ENCODE data around the gene BLM.
"Not testable (repeated sequence)": the region's sequence is repeated elsewhere in the genome, so short reads cannot be mapped to it uniquely, and the experiment has no call there.

The BLM gene

GRCh38 chr15:90685591-90686434, 31.3 kb upstream of the BLM start:
- TF ChIP-seq, protein P1, sequence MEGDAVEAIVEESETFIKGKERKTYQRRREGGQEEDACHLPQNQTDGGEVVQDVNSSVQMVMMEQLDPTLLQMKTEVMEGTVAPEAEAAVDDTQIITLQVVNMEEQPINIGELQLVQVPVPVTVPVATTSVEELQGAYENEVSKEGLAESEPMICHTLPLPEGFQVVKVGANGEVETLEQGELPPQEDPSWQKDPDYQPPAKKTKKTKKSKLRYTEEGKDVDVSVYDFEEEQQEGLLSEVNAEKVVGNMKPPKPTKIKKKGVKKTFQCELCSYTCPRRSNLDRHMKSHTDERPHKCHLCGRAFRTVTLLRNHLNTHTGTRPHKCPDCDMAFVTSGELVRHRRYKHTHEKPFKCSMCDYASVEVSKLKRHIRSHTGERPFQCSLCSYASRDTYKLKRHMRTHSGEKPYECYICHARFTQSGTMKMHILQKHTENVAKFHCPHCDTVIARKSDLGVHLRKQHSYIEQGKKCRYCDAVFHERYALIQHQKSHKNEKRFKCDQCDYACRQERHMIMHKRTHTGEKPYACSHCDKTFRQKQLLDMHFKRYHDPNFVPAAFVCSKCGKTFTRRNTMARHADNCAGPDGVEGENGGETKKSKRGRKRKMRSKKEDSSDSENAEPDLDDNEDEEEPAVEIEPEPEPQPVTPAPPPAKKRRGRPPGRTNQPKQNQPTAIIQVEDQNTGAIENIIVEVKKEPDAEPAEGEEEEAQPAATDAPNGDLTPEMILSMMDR (conservative IDR thresholded peaks at IDR 0.05; ENCODE audit: control insufficient read depth, insufficient read depth, low read depth, low read length): no peak
- no peak overlapping the region for H3K4me3 ChIP-seq (ENCODE audit: control insufficient read depth, low read depth, low read length)
- no peak for DNase-seq (ENCODE audit: low read depth)

DNA sequence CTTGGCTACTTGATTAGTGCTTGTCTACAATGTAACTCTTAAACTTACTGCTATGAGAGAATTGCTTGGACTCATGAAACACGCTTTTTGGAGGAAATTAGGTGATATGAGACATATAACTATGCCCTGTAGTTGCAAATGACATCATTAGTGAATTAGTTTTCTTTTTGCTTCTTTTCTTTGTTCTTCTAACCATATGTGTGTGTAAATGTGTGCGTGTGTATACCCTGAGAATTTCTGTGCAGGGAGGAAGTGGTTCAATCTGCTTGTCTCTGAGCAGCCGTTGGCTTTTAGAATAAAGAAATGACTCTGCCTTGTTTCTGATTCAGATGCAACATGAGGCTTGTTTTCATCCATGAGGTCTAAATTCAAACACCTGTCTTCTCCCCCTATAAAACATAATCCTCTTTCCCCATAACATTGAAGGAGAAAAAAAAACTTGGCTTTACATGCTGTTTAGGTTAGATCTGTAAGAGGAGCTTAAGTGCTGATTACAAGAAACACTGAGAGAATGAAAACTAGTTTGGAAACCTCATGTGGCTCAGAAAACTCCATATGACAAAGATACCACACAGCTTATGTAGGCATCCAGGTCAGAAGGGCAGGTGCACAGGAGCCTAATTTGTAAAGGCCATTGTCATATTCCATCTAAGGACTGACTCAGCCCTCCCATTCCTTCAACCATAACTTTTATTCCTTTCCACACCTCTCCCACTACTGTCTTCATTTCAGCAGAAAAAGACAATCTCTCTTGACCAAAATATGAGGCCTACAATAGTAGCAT, 30.5 kb upstream of the BLM start:
- no peak overlapping the region for H3K4me3 ChIP-seq (ENCODE audit: control insufficient read depth, low read depth, low read length)
- no peak for DNase-seq (ENCODE audit: low read depth)
- TF ChIP-seq, protein P1 (conservative IDR thresholded peaks at IDR 0.05; ENCODE audit: control insufficient read depth, insufficient read depth, low read depth, low read length): no peak

DNA sequence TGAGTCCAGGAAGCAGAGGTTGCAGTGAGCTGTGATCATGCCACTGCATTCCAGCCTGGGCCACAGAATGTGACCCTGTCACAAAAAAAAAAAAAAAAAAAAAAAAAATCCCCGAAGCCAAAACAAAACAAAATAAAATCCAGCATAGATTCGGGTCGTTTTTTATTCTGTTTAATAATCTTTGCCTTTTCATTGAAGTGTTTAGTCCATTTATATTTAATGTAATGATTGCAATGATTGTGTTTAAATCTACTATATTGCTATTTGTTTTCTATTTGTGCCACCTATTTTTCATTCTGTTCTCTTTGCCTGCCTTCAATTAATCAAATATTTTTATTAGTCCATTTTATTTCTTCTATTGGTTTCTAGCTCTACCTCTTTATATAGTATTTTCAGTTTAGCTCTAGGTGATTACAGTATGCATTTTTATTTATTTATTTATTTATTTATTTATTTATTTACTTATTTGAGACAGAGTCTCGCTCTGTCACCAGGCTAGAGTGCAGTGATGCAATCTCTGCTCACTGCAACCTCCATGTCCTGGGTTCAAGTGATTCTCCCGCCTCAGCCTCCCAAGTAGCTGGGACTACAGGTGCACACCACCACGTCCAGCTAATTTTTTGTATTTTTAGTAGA, 27.7 kb upstream of the BLM start:
- DNase-seq (ENCODE audit: low read depth); H3K4me3 ChIP-seq (ENCODE audit: control insufficient read depth, low read depth, low read length): not testable (repeated sequence)

DNA sequence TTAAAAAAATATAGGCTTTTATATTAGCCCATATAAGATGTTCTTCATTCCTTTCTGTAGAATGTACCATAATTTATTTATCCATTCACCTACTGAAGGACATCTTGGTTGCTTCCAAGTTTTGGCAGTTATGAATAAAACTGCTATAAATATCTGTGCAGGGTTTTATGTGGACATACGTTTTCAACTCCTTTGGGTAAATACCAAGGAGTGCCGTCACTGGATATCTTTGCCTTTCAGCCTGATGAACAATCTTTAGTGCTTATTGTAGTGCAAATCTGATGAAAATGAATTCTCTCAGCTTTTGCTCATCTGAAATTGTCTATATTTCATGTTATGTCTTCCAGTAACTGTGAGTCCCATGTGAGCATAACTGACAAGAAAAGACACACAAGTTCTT, 26.6 kb upstream of the BLM start:
- no peak overlapping the region for H3K4me3 ChIP-seq (ENCODE audit: control insufficient read depth, low read depth, low read length)
- TF ChIP-seq, protein P1 (conservative IDR thresholded peaks at IDR 0.05; ENCODE audit: control insufficient read depth, insufficient read depth, low read depth, low read length): no peak
- DNase-seq (ENCODE audit: low read depth): no peak

DNA sequence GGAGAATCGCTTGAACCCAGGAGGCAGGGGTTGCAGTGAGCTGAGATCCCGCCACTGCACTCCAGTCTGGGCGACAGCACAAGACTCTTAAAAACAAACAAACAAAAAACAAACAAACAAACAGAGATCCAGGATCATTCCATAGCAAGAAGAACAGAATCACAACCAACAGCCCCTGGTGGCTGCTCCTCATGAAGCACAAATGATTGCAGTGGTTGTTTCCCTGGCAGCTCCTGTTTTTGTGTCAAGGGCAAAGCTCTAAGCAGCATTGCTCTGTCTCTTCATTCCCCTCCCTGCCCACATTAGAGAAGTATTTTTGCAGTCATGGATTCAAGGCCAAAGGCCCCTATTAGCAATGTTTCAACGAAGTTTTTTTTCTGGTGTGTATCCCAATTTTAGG, 25.8 kb upstream of the BLM start:
- H3K4me3 ChIP-seq (ENCODE audit: control insufficient read depth, low read depth, low read length): no peak overlapping the region
- DNase-seq (ENCODE audit: low read depth): no peak
- TF ChIP-seq, protein P1 (conservative IDR thresholded peaks at IDR 0.05; ENCODE audit: control insufficient read depth, insufficient read depth, low read depth, low read length): peak; percentile 22

DNA sequence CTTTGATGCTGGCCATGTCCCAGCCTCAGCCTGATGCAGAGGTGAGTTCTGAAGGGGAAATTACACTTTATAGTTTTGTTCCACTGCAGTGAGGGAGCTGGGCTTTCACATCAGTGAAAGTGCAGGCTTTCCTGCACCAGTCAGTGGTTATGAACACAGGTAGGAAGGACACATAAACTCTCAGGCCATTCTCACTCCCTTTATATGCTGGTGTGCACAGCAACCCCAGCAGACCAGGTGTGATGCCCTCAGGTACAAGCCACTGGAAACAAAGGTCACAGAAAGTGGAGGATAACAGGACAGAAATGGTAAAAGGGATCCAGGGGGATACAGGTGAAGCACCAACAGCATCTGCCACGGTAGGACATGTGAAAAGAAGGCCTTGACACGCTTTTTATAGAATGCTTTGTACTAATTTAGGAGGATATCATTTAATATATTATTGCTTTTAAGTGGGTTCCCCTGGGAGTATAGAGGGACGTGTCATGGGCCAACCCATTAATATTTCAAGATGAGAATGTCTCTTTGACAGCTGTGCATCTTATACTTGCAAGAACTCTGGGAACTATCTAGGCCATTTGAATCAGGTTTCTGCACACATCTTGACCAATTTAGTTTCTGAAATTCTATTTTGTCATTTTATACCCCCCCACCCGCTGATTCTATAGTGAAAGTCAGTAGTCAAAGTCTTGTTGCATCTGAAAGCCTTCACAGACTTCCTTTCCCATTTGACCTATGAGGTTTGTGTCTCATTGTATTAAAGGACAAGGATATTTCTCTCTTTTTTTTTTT, 25.0 kb upstream of the BLM start:
- H3K4me3 ChIP-seq (ENCODE audit: control insufficient read depth, low read depth, low read length): no peak overlapping the region
- TF ChIP-seq, protein P1 (conservative IDR thresholded peaks at IDR 0.05; ENCODE audit: control insufficient read depth, insufficient read depth, low read depth, low read length): no peak
- DNase-seq (ENCODE audit: low read depth): no peak
